ENCODE measurements around the gene FRMPD4. TPM values are rescaled to one million over a fixed set of nuclear protein-coding genes. Genes with fewer than 3 reads are reported as not detected.

FRMPD4 gene
- total RNA-seq, 1 donor from 2014 or later = 0.08 TPM

- DNase-seq (ENCODE audit: low read depth) = no peak
- Histone ChIP-seq H3K4me3 (ENCODE audit: low read depth, low read length) (no peak overlapping the region), H3K27me3 (ENCODE audit: control insufficient read depth, insufficient read depth, low read length) (no peaks in the 10 kb centered on the region), H3K36me3 (ENCODE audit: control insufficient read depth, insufficient read depth, low read length) (no peaks in the 10 kb centered on the region)
- TF ChIP-seq CTCF (IDR thresholded peaks at IDR 0.05; ENCODE audit: insufficient read depth, low read length, poor library complexity, severe bottlenecking) = no peak
These were observed 410.5 kb downstream of the FRMPD4 start for GRCh38 chrX:12548746-12549145.

- DNase-seq (ENCODE audit: low read depth) = no peak
- Histone ChIP-seq H3K27me3 (ENCODE audit: control insufficient read depth, insufficient read depth, low read length) (no peaks in the 10 kb centered on the region), H3K36me3 (ENCODE audit: control insufficient read depth, insufficient read depth, low read length) (no peaks in the 10 kb centered on the region), H3K4me3 (ENCODE audit: low read depth, low read length) (no peak overlapping the region)
- TF ChIP-seq CTCF (IDR thresholded peaks at IDR 0.05; ENCODE audit: insufficient read depth, low read length, poor library complexity, severe bottlenecking) = no peak
These were observed 415.9 kb downstream of the FRMPD4 start for GRCh38 chrX:12554206-12554605.

GRCh38 chrX:12563121-12563520 lies 424.8 kb downstream of the FRMPD4 start:
- Histone ChIP-seq H3K4me3 (ENCODE audit: low read depth, low read length) (no peak overlapping the region), H3K36me3 (ENCODE audit: control insufficient read depth, insufficient read depth, low read length) (no peaks in the 10 kb centered on the region), H3K27me3 (ENCODE audit: control insufficient read depth, insufficient read depth, low read length) (no peaks in the 10 kb centered on the region)
- no peak for TF ChIP-seq CTCF (IDR thresholded peaks at IDR 0.05; ENCODE audit: insufficient read depth, low read length, poor library complexity, severe bottlenecking)
- DNase-seq (ENCODE audit: low read depth) = no peak

GRCh38 chrX:12564221-12564620 lies 425.9 kb downstream of the FRMPD4 start:
- no peaks in the 10 kb centered on the region for H3K36me3 ChIP-seq (ENCODE audit: control insufficient read depth, insufficient read depth, low read length)
- TF ChIP-seq CTCF (IDR thresholded peaks at IDR 0.05; ENCODE audit: insufficient read depth, low read length, poor library complexity, severe bottlenecking) = no peak

GRCh38 chrX:12567857-12568256 lies 429.6 kb downstream of the FRMPD4 start:
- Histone ChIP-seq H3K4me3 (ENCODE audit: low read depth, low read length) (no peak overlapping the region), H3K36me3 (ENCODE audit: control insufficient read depth, insufficient read depth, low read length) (no peaks in the 10 kb centered on the region), H3K27me3 (ENCODE audit: control insufficient read depth, insufficient read depth, low read length) (no peaks in the 10 kb centered on the region)
- TF ChIP-seq CTCF (IDR thresholded peaks at IDR 0.05; ENCODE audit: insufficient read depth, low read length, poor library complexity, severe bottlenecking) = peak; percentile 75
- DNase-seq (ENCODE audit: low read depth) = no peak

More at GRCh38 chrX:12564221-12564620, 425.9 kb downstream of the FRMPD4 start:
- DNase-seq (ENCODE audit: low read depth) = no peak
- Histone ChIP-seq H3K4me3 (ENCODE audit: low read depth, low read length) (no peak overlapping the region), H3K27me3 (ENCODE audit: control insufficient read depth, insufficient read depth, low read length) (no peaks in the 10 kb centered on the region)

- no peak for DNase-seq (ENCODE audit: low read depth)
These were observed 432.7 kb downstream of the FRMPD4 start for GRCh38 chrX:12570859-12571501.

More at GRCh38 chrX:12570859-12571501, 432.7 kb downstream of the FRMPD4 start:
- H3K36me3 ChIP-seq (ENCODE audit: control insufficient read depth, insufficient read depth, low read length) = no peaks in the 10 kb centered on the region
- no peaks in the 10 kb centered on the region for H3K27me3 ChIP-seq (ENCODE audit: control insufficient read depth, insufficient read depth, low read length)
- TF ChIP-seq CTCF (IDR thresholded peaks at IDR 0.05; ENCODE audit: insufficient read depth, low read length, poor library complexity, severe bottlenecking) = no peak
- no peak overlapping the region for H3K4me3 ChIP-seq (ENCODE audit: low read depth, low read length)

Data from kidney epithelial cell (primary cell).